IMR-90 (cell line): Measurements from ENCODE around the gene ATP10A. TPM values are rescaled to one million over a fixed set of nuclear protein-coding genes. Genes with fewer than 3 reads are reported as not detected.
A peak's percentile ranks its signal among the peaks of the same experiment; 100 is the strongest.

ENCODE experiments used
- ATAC-seq: fragments of 200-7000 bp; cut with Tn5 transposase; 2 replicates; pipeline ENCODE4 v1.9.1; 2020; ENCODE audit warnings: low read depth, mild to moderate bottlenecking, moderate library complexity
- BruUV-seq: library from RNA; stranded (reverse); fragments of 400-500 nt; replicated peaks from 2 replicates; lab custom pipeline; 2021; lab: Mats Ljungman, UMichigan
- CTCF ChIA-PET: fragments of 300-600 bp; formaldehyde crosslinking; extraction: SDS; loops from one replicate; lab custom pipeline; 2021; ENCODE audit warnings: antibody characterized with exemption; lab: Yijun Ruan, JAX
- POLR2A ChIA-PET: fragments of 300-600 bp; sonication (Branson Sonifier 250); formaldehyde crosslinking; loops from one replicate; lab custom pipeline; 2022; ENCODE audit warnings: antibody characterized with exemption; ENCODE audit not compliant: unreplicated experiment; lab: Charles Lee
- DNase-seq: peaks from one replicate; pipeline ENCODE4 v3.0.0; 2013
- H2AFZ ChIP-seq: replicated peaks from 2 replicates; pipeline ENCODE3; 2013; ENCODE audit warnings: low read length, mild to moderate bottlenecking; ENCODE audit not compliant: poor library complexity
- H2AK5ac ChIP-seq: 2 replicates; pipeline ENCODE4 v1.6.1; 2013; ENCODE audit warnings: low read depth, low read length, inconsistent platforms
- H2AK9ac ChIP-seq: replicated peaks from 2 replicates; pipeline ENCODE3; 2013; ENCODE audit warnings: mild to moderate bottlenecking, low read depth, low read length, moderate library complexity; ENCODE audit not compliant: poor library complexity
- H2BK120ac ChIP-seq: 2 replicates; pipeline ENCODE4 v1.6.1; 2013; ENCODE audit warnings: low read depth, low read length, inconsistent platforms
- H2BK15ac ChIP-seq: 3 replicates; pipeline ENCODE4 v1.6.1; 2013; ENCODE audit warnings: low read depth, low read length, inconsistent platforms
- H2BK20ac ChIP-seq: 2 replicates; pipeline ENCODE4 v1.6.1; 2013; ENCODE audit warnings: low read depth, mild to moderate bottlenecking, inconsistent platforms, low read length, moderate library complexity
- H2BK5ac ChIP-seq: 2 replicates; pipeline ENCODE4 v1.6.1; 2013; ENCODE audit warnings: mild to moderate bottlenecking, low read depth, low read length, inconsistent platforms; ENCODE audit not compliant: poor library complexity, severe bottlenecking
- H3K14ac ChIP-seq: replicated peaks from 2 replicates; pipeline ENCODE4 v1.6.1; 2013; ENCODE audit warnings: low read depth, low read length, inconsistent platforms
- H3K18ac ChIP-seq: 2 replicates; pipeline ENCODE4 v1.6.1; 2013; ENCODE audit warnings: low read depth, low read length, control low read depth
- H3K23ac ChIP-seq: 2 replicates; pipeline ENCODE4 v1.6.1; 2013; ENCODE audit warnings: low read depth, low read length, inconsistent platforms
- H3K27ac ChIP-seq: 2 replicates; pipeline ENCODE4 v1.5.1; 2013; ENCODE audit warnings: mild to moderate bottlenecking, control low read depth, low read length; ENCODE audit not compliant: insufficient read depth
- H3K27me3 ChIP-seq: 2 replicates; pipeline ENCODE4 v1.6.1; 2013; ENCODE audit warnings: low read length; ENCODE audit not compliant: control insufficient read depth, insufficient read depth
- H3K36me3 ChIP-seq: 2 replicates; pipeline ENCODE4 v1.6.1; 2013; ENCODE audit warnings: low read length, mixed read lengths; ENCODE audit not compliant: control insufficient read depth, insufficient read depth
- H3K4ac ChIP-seq: 2 replicates; pipeline ENCODE4 v1.6.1; 2013; ENCODE audit warnings: low read depth, low read length, inconsistent platforms
- H3K4me1 ChIP-seq: 2 replicates; pipeline ENCODE4 v1.6.1; 2013; ENCODE audit warnings: low read length, mixed read lengths; ENCODE audit not compliant: control insufficient read depth, insufficient read depth
- H3K4me2 ChIP-seq: 2 replicates; pipeline ENCODE4 v1.6.1; 2013; ENCODE audit warnings: low read depth, mild to moderate bottlenecking, control low read depth, low read length, moderate library complexity
- H3K4me3 ChIP-seq: 2 replicates; pipeline ENCODE4 v1.5.1; 2013; ENCODE audit warnings: low read depth, mild to moderate bottlenecking, control low read depth, low read length, moderate library complexity; ENCODE audit not compliant: insufficient read depth
- H3K56ac ChIP-seq: 2 replicates; pipeline ENCODE4 v1.6.1; 2013; ENCODE audit warnings: low read length, inconsistent platforms; ENCODE audit not compliant: insufficient read depth; ENCODE audit errors: extremely low read depth
- H3K79me1 ChIP-seq, 2 experiments: 2 replicates each; pipeline ENCODE4 v1.6.1; 2013; ENCODE audit warnings: low read length in 2 of 2, inconsistent platforms in 1 of 2, low read depth in 1 of 2
- H3K9ac ChIP-seq: 2 replicates; pipeline ENCODE4 v1.6.1; 2013; ENCODE audit warnings: low read depth, low read length, control low read depth
- H3K9me1 ChIP-seq: 2 replicates; pipeline ENCODE4 v1.6.1; 2013; ENCODE audit warnings: low read length, inconsistent platforms; ENCODE audit not compliant: insufficient read depth
- H3K9me3 ChIP-seq: 2 replicates; pipeline ENCODE4 v1.6.1; 2013; ENCODE audit warnings: low read length; ENCODE audit not compliant: control insufficient read depth, insufficient read depth
- H4K20me1 ChIP-seq: 2 replicates; pipeline ENCODE4 v1.6.1; 2013; ENCODE audit warnings: low read length, inconsistent platforms; ENCODE audit not compliant: insufficient read depth
- H4K5ac ChIP-seq: 2 replicates; pipeline ENCODE4 v1.6.1; 2013; ENCODE audit warnings: mild to moderate bottlenecking, low read depth, low read length, control low read depth
- H4K8ac ChIP-seq, 2 experiments: 2 replicates each; pipeline ENCODE4 v1.6.1; 2013; ENCODE audit warnings: low read depth in 2 of 2, low read length in 2 of 2, control low read depth in 1 of 2, inconsistent platforms in 1 of 2
- H4K91ac ChIP-seq: 2 replicates; pipeline ENCODE4 v1.6.1; 2013; ENCODE audit warnings: low read depth, low read length, inconsistent platforms; ENCODE audit not compliant: insufficient read depth
- BHLHE40 ChIP-seq: fragments of 150-350 bp; IDR thresholded peaks from 2 replicates; pipeline ENCODE4 v1.6.1; 2016; ENCODE audit warnings: mild to moderate bottlenecking, low read depth, low read length
- CEBPB ChIP-seq: IDR thresholded peaks from 2 replicates; pipeline ENCODE4 v1.6.1; 2012; ENCODE audit warnings: low read depth, low read length, improper control_type of control experiment
- CTCF ChIP-seq: conservative IDR thresholded peaks from 2 replicates; pipeline ENCODE4 v1.5.1; 2012; ENCODE audit warnings: mild to moderate bottlenecking, low read depth, low read length, improper control_type of control experiment
- ELK1 ChIP-seq: fragments of 150-350 bp; IDR thresholded peaks from 2 replicates; pipeline ENCODE4 v1.6.1; 2016; ENCODE audit warnings: low read depth, mild to moderate bottlenecking, low read length, moderate library complexity, borderline replicate concordance
- MAFK ChIP-seq: IDR thresholded peaks from 2 replicates; pipeline ENCODE4 v1.6.1; 2012; ENCODE audit warnings: low read depth, low read length, improper control_type of control experiment
- MXI1 ChIP-seq: IDR thresholded peaks from 2 replicates; pipeline ENCODE4 v1.6.1; 2012; ENCODE audit warnings: low read depth, mild to moderate bottlenecking, low read length, moderate library complexity, borderline replicate concordance
- POLR2A ChIP-seq: IDR thresholded peaks from 2 replicates; pipeline ENCODE4 v1.6.1; 2012; ENCODE audit warnings: mild to moderate bottlenecking, low read depth, low read length
- SMC3 ChIP-seq: fragments of 150-350 bp; IDR thresholded peaks from 2 replicates; pipeline ENCODE4 v1.6.1; 2016; ENCODE audit warnings: low read depth, mild to moderate bottlenecking, antibody characterized with exemption, low read length, moderate library complexity
- WGBS, 2 experiments: methylation state at CpG; one replicate each; pipeline versions ENCODE4 v1.1.5 to v1.1.7; 2013; ENCODE audit warnings: missing lambda C conversion rate in 2 of 2; ENCODE audit not compliant: insufficient read length in 1 of 2; ENCODE audit errors: extremely low coverage in 2 of 2; 5-methylcytosine and 5-hydroxymethylcytosine counted together
- dilution Hi-C: fragments of 300-500 bp; cut with HindIII; formaldehyde crosslinking; loops from one replicate; pipeline ENCODE4 v1.14.3; 2018; ENCODE audit warnings: low sequenced_read_pairs; ENCODE audit not compliant: unreplicated experiment
- in situ Hi-C: fragments of 300-500 bp; cut with MboI; formaldehyde crosslinking; loops from 3 replicates; pipeline ENCODE4 v1.14.3; 2019; ENCODE audit warnings: low sequenced_read_pairs, inconsistent platforms, mixed read lengths
- intact Hi-C: fragments of 100-400 bp; cut with micrococcal nuclease; formaldehyde crosslinking; loops from 2 replicates; pipeline ENCODE4 v1.10.0; 2022
- polyA plus RNA-seq, 3 experiments: library from polyadenylated mRNA; depleted of rRNA; stranded (reverse); fragments of >200 nt; gene quantifications; 2 replicates each; pipeline ENCODE4 v1.2.3, GENCODE V29; 2012; ENCODE audit warnings: low replicate concordance in 1 of 3
- total RNA-seq: library from RNA; depleted of rRNA; stranded (reverse); fragments of >200 nt; gene quantifications from 2 replicates; pipeline ENCODE4 v1.2.3, GENCODE V29; 2012

ATP10A gene
- total and polyA plus RNA-seq, 2 of the 4 experiments (the other 2 are of a cell fraction) = 13.8 to 16.0 TPM

GRCh38 chr15:25886498-25887140 is 23.5 kb upstream of the ATP10A start:
- in situ Hi-C loops = no loop called here

More at GRCh38 chr15:25886498-25887140, 23.5 kb upstream of the ATP10A start:
- H3K27me3 ChIP-seq = no peaks in the 10 kb centered on the region
- peak overlapping the region; percentile 4 for H3K18ac ChIP-seq
- peak overlapping the region; percentile 7 for H2BK5ac ChIP-seq
- H3K56ac ChIP-seq = peak overlapping the region; percentile 22; the same call in 1 of the 2 replicates
- no peak overlapping the region for H3K27ac ChIP-seq
- no peak overlapping the region for H3K4me2 ChIP-seq
- no peaks in the 10 kb centered on the region for H3K9me3 ChIP-seq
- peak overlapping the region; percentile 44 for H2AK9ac ChIP-seq
- H2AK5ac ChIP-seq = peak overlapping the region; percentile 80
- H3K4me1 ChIP-seq = peaks cover 23% of the 10 kb centered on the region
- peak overlapping the region; percentile 70 for H2BK20ac ChIP-seq
- ChIA-PET POLR2A (interaction anchor here (0.6 kb wide), 1 partner anchor 76 kb away, joined by 3 read pairs; no protein-coding TSS in a partner anchor), CTCF (no interaction called here)
- dilution Hi-C loops (no loop called here), intact Hi-C loops (no loop called here)
- H2AFZ ChIP-seq = peak overlapping the region; percentile 74
- peak overlapping the region; percentile 88 for H3K14ac ChIP-seq
- no peak overlapping the region; the same call in 1 of the 2 replicates for H3K23ac ChIP-seq
- no peak overlapping the region for H3K9ac ChIP-seq
- H4K91ac ChIP-seq = peak overlapping the region; percentile 78
- no peaks in the 10 kb centered on the region for H4K20me1 ChIP-seq
- no peaks in the 10 kb centered on the region for H3K36me3 ChIP-seq
- peak overlapping the region; percentile 58 for H3K4ac ChIP-seq
- ATAC-seq (no peak), DNase-seq (no peak)
- no TSS peak for BruUV-seq
- peak overlapping the region; percentile 73; the same call in 2 of the 3 replicates for H2BK15ac ChIP-seq
- H2BK120ac ChIP-seq = peak overlapping the region; percentile 82
- peaks cover 16% of the 10 kb centered on the region for H3K9me1 ChIP-seq
- H3K79me1 ChIP-seq = no peaks in the 10 kb centered on the region
- WGBS, 2 experiments = no CpG with 5 or more reads among the region's 7 CpGs
- TF ChIP-seq CEBPB (no peak), SMC3 (no peak), MXI1 (no peak), MAFK (no peak), POLR2A (no peak), ELK1 (no peak), BHLHE40 (no peak), CTCF (no peak)
- no peak overlapping the region for H3K4me3 ChIP-seq
- H4K5ac ChIP-seq = peak overlapping the region; percentile 45
- H4K8ac ChIP-seq = peak overlapping the region; percentile 8 to 30; a peak in 2 of 4 replicates
